HG02588 (cell line): ENCODE results near the gene KLF9.

Experiments
- ATAC-seq: cut with Tn5 transposase; IDR thresholded peaks from one replicate; pipeline ENCODE4 v1.9.1; 2021; ENCODE audit warnings: mild to moderate bottlenecking, moderate library complexity; ENCODE audit not compliant: unreplicated experiment

Gene KLF9

GRCh38 chr9:70422371-70423043 is 8.1 kb upstream of the KLF9 start:
- ATAC-seq = no peak

GRCh38 chr9:70421272-70422180 is 7.1 kb upstream of the KLF9 start:
- no peak for ATAC-seq

GRCh38 chr9:70420441-70421271 is 6.2 kb upstream of the KLF9 start:
- ATAC-seq = peak; percentile 2

GRCh38 chr9:70419556-70420440 is 5.3 kb upstream of the KLF9 start:
- ATAC-seq = peak; percentile 32

GRCh38 chr9:70418822-70419555 is 4.5 kb upstream of the KLF9 start:
- peak; percentile 52 for ATAC-seq

- ATAC-seq = no peak
Measured at GRCh38 chr9:70415476-70415875, 1.0 kb upstream of the KLF9 start.

GRCh38 chr9:70415041-70415440 is 584 bp upstream of the KLF9 start:
- no peak for ATAC-seq

- ATAC-seq = peak; percentile 18
Measured at GRCh38 chr9:70413464-70413798, 1.0 kb downstream of the KLF9 start.

- ATAC-seq = no peak
Measured at GRCh38 chr9:70412832-70413463, 1.5 kb downstream of the KLF9 start.

- peak; percentile 18 for ATAC-seq
Measured at GRCh38 chr9:70411930-70412831, 2.3 kb downstream of the KLF9 start.

- no peak for ATAC-seq
Measured at GRCh38 chr9:70411121-70411929, 3.1 kb downstream of the KLF9 start.

GRCh38 chr9:70410368-70410767 is 4.1 kb downstream of the KLF9 start:
- no peak for ATAC-seq

- no peak for ATAC-seq
Measured at GRCh38 chr9:70409800-70410199, 4.7 kb downstream of the KLF9 start.

- no peak for ATAC-seq
Measured at GRCh38 chr9:70409280-70409679, 5.2 kb downstream of the KLF9 start.

GRCh38 chr9:70408393-70409040 is 5.9 kb downstream of the KLF9 start:
- ATAC-seq = no peak

GRCh38 chr9:70407081-70407503 is 7.4 kb downstream of the KLF9 start:
- no peak for ATAC-seq

- peak; percentile 79 for ATAC-seq
Measured at GRCh38 chr9:70406434-70406862, 8.0 kb downstream of the KLF9 start.
